ENCODE data around the gene CD2. TPM values are rescaled to one million over a fixed set of nuclear protein-coding genes. Genes with fewer than 3 reads are reported as not detected.

The CD2 gene
- total and polyA plus RNA-seq, 2 of the 8 experiments (the other 6 are each of a cell fraction or from before 2014, with no cell fraction given): not detected

DNA sequence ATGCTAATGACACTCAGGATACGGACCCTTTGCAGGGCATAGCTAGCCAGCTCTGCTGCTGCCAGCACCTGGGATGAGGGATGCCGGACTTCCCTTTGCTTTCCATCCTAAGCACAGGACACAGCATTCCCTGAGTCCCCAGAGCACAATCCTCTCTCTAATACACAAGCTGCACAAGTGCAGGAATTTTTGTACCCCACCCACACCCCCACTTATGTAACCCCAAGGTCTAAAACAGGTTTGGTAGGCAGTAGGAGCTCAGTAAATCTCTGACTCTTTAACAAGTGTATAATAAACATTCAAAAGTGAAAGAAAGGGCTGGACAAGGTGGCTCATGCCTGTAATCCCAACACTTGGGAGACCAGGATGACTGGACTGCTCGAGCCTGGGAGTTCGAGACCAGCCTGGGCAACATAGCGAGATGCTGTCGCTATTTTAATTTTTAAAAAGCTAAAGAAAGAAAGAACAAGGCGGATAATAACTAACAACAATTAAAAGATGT is 44.5 kb upstream of the CD2 start:
- no peaks in the 10 kb centered on the region for H3K23me2 ChIP-seq (ENCODE audit: low read depth, low read length)
- H4K5ac ChIP-seq (ENCODE audit: insufficient read length, low read depth, low read length): no peak overlapping the region
- DNase-seq (ENCODE audit: low read depth in 1 of 2, low spot score in 2 of 2) (no peak), FAIRE-seq (no peak)
- no peak overlapping the region for H4K8ac ChIP-seq (ENCODE audit: extremely low read depth, insufficient read depth, low read length)
- no peaks in the 10 kb centered on the region for H3K79me2 ChIP-seq (ENCODE audit: control insufficient read depth in 1 of 2, insufficient read depth in 2 of 2, low read length in 2 of 2)
- no peak overlapping the region for H3K27ac ChIP-seq (ENCODE audit: low read depth, low read length)
- ChIA-PET POLR2A (ENCODE audit: partially characterized antibody) (no interaction called here), CTCF (ENCODE audit: partially characterized antibody) (interaction anchor here (0.6 to 3.0 kb wide), 3 partner anchors 11 to 37 kb away, joined by 3 to 17 read pairs (median 6); no protein-coding TSS in a partner anchor)
- no peak overlapping the region for H4K91ac ChIP-seq (replicated peaks; ENCODE audit: insufficient read length, low read length)
- H3K18ac ChIP-seq (ENCODE audit: extremely low read depth, low read length): no peak overlapping the region
- no peak overlapping the region for H2BK5ac ChIP-seq (ENCODE audit: low read depth, low read length)
- no peak overlapping the region for H3K9ac ChIP-seq (replicated peaks in 1 of 4; ENCODE audit: extremely low read depth in 1 of 4, low read depth in 3 of 4, low read length in 3 of 4)
- no peak overlapping the region for H3K4me2 ChIP-seq (ENCODE audit: insufficient read depth in 1 of 2, low read depth in 2 of 2, low read length in 2 of 2)
- no peaks in the 10 kb centered on the region for H4K20me1 ChIP-seq (replicated peaks in 1 of 2; ENCODE audit: control insufficient read depth in 1 of 2, insufficient read depth in 2 of 2, low read length in 2 of 2)
- H3K27me3 ChIP-seq (replicated peaks in 1 of 4; ENCODE audit: control insufficient read depth in 3 of 4, extremely low read depth in 1 of 4, insufficient read depth in 3 of 4, low read length in 3 of 4): no peaks in the 10 kb centered on the region
- H3K23ac ChIP-seq (ENCODE audit: insufficient read length): no peak overlapping the region
- H3K56ac ChIP-seq (replicated peaks; ENCODE audit: insufficient read length, low read depth, low read length): no peak overlapping the region
- 93% methylated on average over 7 of the region's 7 CpGs; no CpG with 5 or more reads in 1 of the 2 experiments for WGBS, 2 experiments (ENCODE audit: extremely low coverage in 1 of 2, insufficient coverage in 1 of 2, insufficient read length in 1 of 2, insufficient replicate concordance in 2 of 2, low coverage in 1 of 2, low lambda C conversion rate in 2 of 2, missing lambda C conversion rate in 1 of 2)
- H3K4me1 ChIP-seq (replicated peaks in 1 of 4; ENCODE audit: control insufficient read depth in 3 of 4, insufficient read depth in 4 of 4, low read length in 3 of 4): peaks cover 6 to 22% (median 9%) of the 10 kb centered on the region in 4 experiments
- no peak overlapping the region for H2AK5ac ChIP-seq (ENCODE audit: low read depth, low read length)
- H2BK120ac ChIP-seq (replicated peaks; ENCODE audit: low read depth, low read length): no peak overlapping the region
- no peak overlapping the region for H2BK20ac ChIP-seq (ENCODE audit: low read length)
- H3K4me3 ChIP-seq (ENCODE audit: extremely low read depth in 1 of 4, insufficient read depth in 2 of 4, low read depth in 3 of 4, low read length in 4 of 4): no peak overlapping the region
- H2BK15ac ChIP-seq (ENCODE audit: low read length): no peak overlapping the region
- H3K36me3 ChIP-seq (ENCODE audit: control insufficient read depth in 2 of 4, insufficient read depth in 4 of 4, low read length in 3 of 4): no peaks in the 10 kb centered on the region
- H3K14ac ChIP-seq (ENCODE audit: insufficient read length): no peak overlapping the region
- H3K4ac ChIP-seq (replicated peaks; ENCODE audit: insufficient read length, low read depth, low read length): peak overlapping the region; percentile 70
- H3K9me3 ChIP-seq (ENCODE audit: insufficient read depth in 2 of 2, low read depth in 1 of 2, low read length in 1 of 2): peaks cover 0 to 9% of the 10 kb centered on the region in 2 experiments; a peak in 1 of 4 replicates
- H3K79me1 ChIP-seq (ENCODE audit: low read depth, low read length): no peaks in the 10 kb centered on the region
- TF ChIP-seq TBP (IDR thresholded peaks at IDR 0.05; ENCODE audit: low read depth, low read length): no peak
- TF ChIP-seq, protein P1, sequence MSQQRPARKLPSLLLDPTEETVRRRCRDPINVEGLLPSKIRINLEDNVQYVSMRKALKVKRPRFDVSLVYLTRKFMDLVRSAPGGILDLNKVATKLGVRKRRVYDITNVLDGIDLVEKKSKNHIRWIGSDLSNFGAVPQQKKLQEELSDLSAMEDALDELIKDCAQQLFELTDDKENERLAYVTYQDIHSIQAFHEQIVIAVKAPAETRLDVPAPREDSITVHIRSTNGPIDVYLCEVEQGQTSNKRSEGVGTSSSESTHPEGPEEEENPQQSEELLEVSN (IDR thresholded peaks at IDR 0.05): no peak
- no peak overlapping the region for H2BK12ac ChIP-seq (ENCODE audit: low read depth, low read length)
- H2AFZ ChIP-seq (ENCODE audit: low read length): no peak overlapping the region

Data from H1 (cell line).